ENCODE measurements around the gene MBOAT2. TPM values are rescaled to one million over a fixed set of nuclear protein-coding genes. Genes with fewer than 3 reads are reported as not detected.

The MBOAT2 gene
- total and polyA plus RNA-seq, 7 donors: 8.4 to 43.5 (median 15.3) TPM

DNA sequence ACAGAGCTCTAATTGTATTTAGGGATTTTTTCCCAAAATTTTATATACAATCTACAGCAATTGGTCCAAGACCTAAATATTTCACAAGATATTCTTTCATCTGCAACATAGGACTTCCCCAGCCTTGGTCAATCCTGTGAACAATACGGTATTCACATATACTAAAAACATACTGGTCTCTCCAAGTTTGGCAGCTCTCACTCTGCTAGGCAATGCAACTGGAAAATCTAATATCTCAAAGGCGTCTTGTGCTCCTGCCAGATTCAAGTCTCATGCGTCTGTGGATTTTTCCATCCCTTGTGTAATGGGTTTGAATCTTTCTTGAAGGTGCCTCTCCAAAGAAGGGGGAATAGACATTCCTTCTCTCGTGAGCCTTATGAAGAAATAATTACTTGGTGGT lies 27.4 kb upstream of the MBOAT2 start:
- Histone ChIP-seq H3K4me3 (no peak overlapping the region), H3K4me1 (no peaks in the 10 kb centered on the region), H3K27ac (no peak overlapping the region), H3K9me3 (no peaks in the 10 kb centered on the region), H3K27me3 (no peaks in the 10 kb centered on the region), H3K36me3 (no peaks in the 10 kb centered on the region)
- 69 to 78% methylated on average over 4 of the region's 4 CpGs for WGBS, 2 donors
- DNase-seq: no peak
- intact Hi-C loops (cut with DNase I): no loop called here
- TF ChIP-seq POLR2AphosphoS5 (IDR thresholded peaks at IDR 0.05): no peak
- no peak for TF ChIP-seq EP300 (IDR thresholded peaks at IDR 0.05)
- TF ChIP-seq POLR2A (IDR thresholded peaks at IDR 0.05): no peak
- TF ChIP-seq, protein P1, sequence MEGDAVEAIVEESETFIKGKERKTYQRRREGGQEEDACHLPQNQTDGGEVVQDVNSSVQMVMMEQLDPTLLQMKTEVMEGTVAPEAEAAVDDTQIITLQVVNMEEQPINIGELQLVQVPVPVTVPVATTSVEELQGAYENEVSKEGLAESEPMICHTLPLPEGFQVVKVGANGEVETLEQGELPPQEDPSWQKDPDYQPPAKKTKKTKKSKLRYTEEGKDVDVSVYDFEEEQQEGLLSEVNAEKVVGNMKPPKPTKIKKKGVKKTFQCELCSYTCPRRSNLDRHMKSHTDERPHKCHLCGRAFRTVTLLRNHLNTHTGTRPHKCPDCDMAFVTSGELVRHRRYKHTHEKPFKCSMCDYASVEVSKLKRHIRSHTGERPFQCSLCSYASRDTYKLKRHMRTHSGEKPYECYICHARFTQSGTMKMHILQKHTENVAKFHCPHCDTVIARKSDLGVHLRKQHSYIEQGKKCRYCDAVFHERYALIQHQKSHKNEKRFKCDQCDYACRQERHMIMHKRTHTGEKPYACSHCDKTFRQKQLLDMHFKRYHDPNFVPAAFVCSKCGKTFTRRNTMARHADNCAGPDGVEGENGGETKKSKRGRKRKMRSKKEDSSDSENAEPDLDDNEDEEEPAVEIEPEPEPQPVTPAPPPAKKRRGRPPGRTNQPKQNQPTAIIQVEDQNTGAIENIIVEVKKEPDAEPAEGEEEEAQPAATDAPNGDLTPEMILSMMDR (IDR thresholded peaks at IDR 0.05): no peak

DNA sequence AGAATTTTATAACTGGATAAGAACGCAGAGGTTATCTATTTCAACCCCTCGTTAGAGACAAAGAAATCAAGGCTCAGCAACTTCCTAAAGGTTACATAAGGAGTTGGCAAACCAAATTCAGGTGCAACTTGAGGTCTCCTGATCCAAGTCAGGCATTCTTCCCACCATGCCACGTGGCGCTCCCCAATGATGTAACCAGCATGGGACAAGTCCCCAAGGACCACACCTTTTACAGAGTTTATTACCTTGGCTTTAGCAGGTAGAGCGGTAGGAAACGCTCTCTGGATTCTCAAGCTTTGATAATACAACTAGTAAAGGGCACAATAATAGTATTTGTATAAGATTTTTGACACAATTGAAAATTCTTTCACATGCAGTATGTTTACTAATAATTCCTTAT lies 26.7 kb upstream of the MBOAT2 start:
- no peak overlapping the region for H3K4me3 ChIP-seq
- whole genome bisulfite sequencing, 2 donors: 27 to 86% methylated on average over 6 of the region's 6 CpGs
- no peaks in the 10 kb centered on the region for H3K27me3 ChIP-seq
- TF ChIP-seq EP300 (IDR thresholded peaks at IDR 0.05) (no peak), POLR2A (IDR thresholded peaks at IDR 0.05) (no peak), POLR2AphosphoS5 (IDR thresholded peaks at IDR 0.05) (no peak)
- TF ChIP-seq, protein P1 (IDR thresholded peaks at IDR 0.05): no peak
- no peak overlapping the region for H3K27ac ChIP-seq
- H3K36me3 ChIP-seq: no peaks in the 10 kb centered on the region
- no peaks in the 10 kb centered on the region for H3K9me3 ChIP-seq
- intact Hi-C loops (cut with DNase I): no loop called here
- no peaks in the 10 kb centered on the region for H3K4me1 ChIP-seq
- DNase-seq: no peak

DNA sequence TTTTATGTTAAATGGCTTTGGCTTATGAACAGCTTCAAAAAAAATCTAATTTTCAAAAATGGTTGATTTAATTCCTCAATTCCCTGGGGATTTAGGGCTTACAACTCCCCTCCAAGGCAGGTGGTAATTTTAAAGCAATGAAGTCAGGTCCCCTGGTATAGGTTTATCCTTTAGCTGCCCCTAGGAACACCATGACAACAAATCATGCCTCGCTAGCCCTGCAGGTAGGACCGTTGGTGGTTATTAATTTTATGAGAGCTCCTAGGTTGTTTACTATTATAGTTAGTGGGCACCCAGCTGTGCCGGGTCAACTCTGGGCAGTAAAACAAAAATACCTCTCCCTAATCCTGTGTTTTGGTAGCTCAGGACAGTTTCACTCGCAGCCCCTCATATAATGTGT lies 26.2 kb upstream of the MBOAT2 start:
- intact Hi-C loops (cut with DNase I): no loop called here
- Histone ChIP-seq H3K9me3 (no peaks in the 10 kb centered on the region), H3K27ac (no peak overlapping the region), H3K4me1 (no peaks in the 10 kb centered on the region), H3K27me3 (no peaks in the 10 kb centered on the region), H3K4me3 (no peak overlapping the region), H3K36me3 (no peaks in the 10 kb centered on the region)
- no peak for DNase-seq
- TF ChIP-seq EP300 (IDR thresholded peaks at IDR 0.05) (no peak), POLR2AphosphoS5 (IDR thresholded peaks at IDR 0.05) (no peak), POLR2A (IDR thresholded peaks at IDR 0.05) (no peak)
- TF ChIP-seq, protein P1 (IDR thresholded peaks at IDR 0.05): no peak
- WGBS, 2 donors: 46 to 77% methylated on average over 4 of the region's 4 CpGs

DNA sequence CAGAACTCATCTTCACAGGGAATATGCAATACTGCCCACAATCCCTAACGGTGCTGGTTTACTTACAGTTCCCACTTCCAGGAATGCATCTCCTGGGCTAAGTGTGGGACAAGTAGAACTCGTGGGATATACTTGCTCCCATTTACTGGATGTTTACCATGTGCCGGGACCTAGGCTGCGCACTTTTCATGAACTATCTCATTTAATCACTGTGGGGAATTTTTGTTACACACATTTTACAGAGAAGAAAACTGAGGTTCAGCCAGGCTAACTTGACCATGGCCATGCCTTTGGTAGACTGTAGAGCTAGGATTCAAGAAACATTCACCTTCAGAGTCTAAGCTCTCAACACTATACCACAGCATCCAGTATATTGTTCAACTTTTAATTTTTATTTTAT lies 24.4 kb upstream of the MBOAT2 start:
- Histone ChIP-seq H3K27me3 (peaks cover 0 to 5% (median 0%) of the 10 kb centered on the region in 3 donors), H3K4me3 (no peak overlapping the region), H3K9me3 (no peaks in the 10 kb centered on the region), H3K27ac (no peak overlapping the region), H3K4me1 (no peaks in the 10 kb centered on the region), H3K36me3 (no peaks in the 10 kb centered on the region)
- DNase-seq: no peak
- 88 to 95% methylated on average over 4 of the region's 4 CpGs for WGBS, 2 donors
- TF ChIP-seq POLR2A (IDR thresholded peaks at IDR 0.05) (no peak), EP300 (IDR thresholded peaks at IDR 0.05) (no peak), POLR2AphosphoS5 (IDR thresholded peaks at IDR 0.05) (no peak)
- TF ChIP-seq, protein P1 (IDR thresholded peaks at IDR 0.05): no peak
- intact Hi-C loops (cut with DNase I): no loop called here

DNA sequence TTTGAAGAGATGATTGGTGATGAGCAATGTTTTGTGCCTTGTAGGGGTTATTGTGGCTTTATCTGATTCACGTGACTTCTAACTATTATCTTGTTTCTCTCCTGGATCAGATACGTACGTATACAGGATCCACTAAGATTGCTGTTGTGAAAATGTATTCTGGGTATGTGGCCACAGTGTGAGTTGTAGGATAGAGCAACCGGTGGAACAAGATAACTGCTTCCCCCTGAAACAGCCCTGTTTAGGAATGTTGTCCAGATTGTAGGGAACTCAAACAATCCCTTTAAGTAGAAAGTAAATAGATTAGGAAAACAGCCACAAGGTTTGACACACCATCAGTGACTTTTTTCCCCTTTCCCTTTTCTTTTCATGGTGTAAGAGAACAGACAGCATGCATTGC lies 22.3 kb upstream of the MBOAT2 start:
- intact Hi-C loops (cut with DNase I): no loop called here
- Histone ChIP-seq H3K4me1 (no peaks in the 10 kb centered on the region), H3K27me3 (peaks cover 0 to 8% (median 0%) of the 10 kb centered on the region in 3 donors), H3K36me3 (no peaks in the 10 kb centered on the region), H3K4me3 (no peak overlapping the region), H3K27ac (no peak overlapping the region), H3K9me3 (no peaks in the 10 kb centered on the region)
- no peak for DNase-seq
- 85 to 88% methylated on average over 4 of the region's 4 CpGs for WGBS, 2 donors
- TF ChIP-seq, protein P1 (IDR thresholded peaks at IDR 0.05): no peak
- TF ChIP-seq EP300 (IDR thresholded peaks at IDR 0.05): no peak
- TF ChIP-seq POLR2AphosphoS5 (IDR thresholded peaks at IDR 0.05): no peak
- no peak for TF ChIP-seq POLR2A (IDR thresholded peaks at IDR 0.05)
